Breast epithelium (tissue), 4 donors: Measurements from ENCODE around the gene CRYGD. TPM values are rescaled to one million over a fixed set of nuclear protein-coding genes. Genes with fewer than 3 reads are reported as not detected.
"Not testable (repeated sequence)": the region's sequence is repeated elsewhere in the genome, so short reads cannot be mapped to it uniquely, and the experiment has no call there.

ENCODE experiments used
- DNase-seq, 2 donors: peaks; one replicate each; pipeline ENCODE4 v3.0.0-alpha.2; 2019; ENCODE audit warnings: low spot score in 2 of 2
- H3K27ac ChIP-seq, 2 donors: fragments of 200-600 bp; sonication (generic) in 1 of 2; one replicate each; pipeline ENCODE4 v1.5.1; 2016 to 2019; ENCODE audit warnings: mild to moderate bottlenecking in 1 of 2
- H3K27me3 ChIP-seq, 2 donors: fragments of 200-600 bp; sonication (generic) in 1 of 2; one replicate each; pipeline versions ENCODE4 v1.5.1 to v1.6.0; 2017 to 2019; ENCODE audit warnings: control low read depth in 1 of 2, mild to moderate bottlenecking in 1 of 2
- H3K36me3 ChIP-seq: fragments of 200-600 bp; one replicate; pipeline ENCODE4 v1.5.1; 2019
- H3K4me1 ChIP-seq, 2 donors: fragments of 200-600 bp; sonication (generic); one replicate each; pipeline ENCODE4 v1.5.1; 2016 to 2019; ENCODE audit warnings: control low read depth in 1 of 2
- H3K4me3 ChIP-seq, 3 donors: fragments of 200-600 bp; sonication (generic); 1 replicate in 2 of 3; 2 replicates in 1 of 3; pipeline ENCODE4 v1.5.1; 2016 to 2019; ENCODE audit warnings: mild to moderate bottlenecking in 3 of 3, moderate library complexity in 2 of 3
- H3K9me3 ChIP-seq, 2 donors: fragments of 200-600 bp; sonication (generic) in 1 of 2; one replicate each; pipeline ENCODE4 v1.5.1; 2016 to 2019; ENCODE audit warnings: control low read depth in 1 of 2
- CTCF ChIP-seq, 3 donors: fragments of 450-650 bp; IDR thresholded peaks; one replicate each; pipeline ENCODE4 v1.5.1; 2016 to 2017; ENCODE audit warnings: antibody characterized with exemption in 3 of 3, mild to moderate bottlenecking in 3 of 3, moderate library complexity in 3 of 3
- POLR2A ChIP-seq: fragments of 450-650 bp; IDR thresholded peaks from one replicate; pipeline ENCODE4 v1.6.1; 2016; ENCODE audit warnings: antibody characterized with exemption, mild to moderate bottlenecking, moderate library complexity
- POLR2AphosphoS5 ChIP-seq, 3 donors: sonication (generic); formaldehyde crosslinking; IDR thresholded peaks; one replicate each; pipeline ENCODE4 v1.6.1; 2017; ENCODE audit warnings: antibody characterized with exemption in 3 of 3
- intact Hi-C: fragments of 100-400 bp; cut with DNase I; formaldehyde crosslinking; loops from one replicate; pipeline ENCODE4 v1.15.1; 2023; ENCODE audit warnings: low total_unique reads
- total RNA-seq, 3 donors: library from RNA; depleted of rRNA; stranded (reverse); fragments of >200 nt; gene quantifications; one replicate each; pipeline ENCODE4 v1.1.0, GENCODE V29; 2016

CRYGD gene
- total RNA-seq, 3 donors from 2014 or later, result not detected

GRCh38 chr2:208147008-208147407 is 22.7 kb upstream of the CRYGD start:
- no peak for DNase-seq
- no peaks in the 10 kb centered on the region for H3K36me3 ChIP-seq
- H3K27ac ChIP-seq, result no peak overlapping the region
- intact Hi-C loops, result no loop called here
- H3K4me3 ChIP-seq, result no peak overlapping the region
- peaks cover 0 to 6% of the 10 kb centered on the region in 2 donors for H3K9me3 ChIP-seq
- no peaks in the 10 kb centered on the region for H3K4me1 ChIP-seq
- no peaks in the 10 kb centered on the region for H3K27me3 ChIP-seq
- TF ChIP-seq CTCF (IDR thresholded peaks at IDR 0.05) (no peak), POLR2AphosphoS5 (IDR thresholded peaks at IDR 0.05) (no peak), POLR2A (no peak)

DNA sequence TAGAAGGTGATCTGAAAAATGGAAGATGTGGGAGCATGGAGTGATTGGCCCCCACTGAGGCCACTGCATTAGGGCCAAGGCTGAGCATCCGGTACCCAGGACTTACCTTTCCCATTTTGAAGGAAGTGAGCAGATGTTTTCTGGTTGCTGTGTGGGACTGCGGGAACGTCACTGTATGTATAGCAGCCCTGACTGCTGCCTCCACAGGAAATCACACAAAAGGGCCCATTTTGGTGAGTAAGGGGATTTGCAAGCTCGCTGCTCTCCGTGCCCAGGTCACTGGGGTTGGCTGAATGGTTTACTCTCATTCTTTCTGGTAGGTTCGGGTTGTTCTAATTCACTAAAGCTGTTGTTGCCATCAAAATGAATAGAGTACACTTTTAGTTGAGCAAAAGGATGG is 21.7 kb upstream of the CRYGD start, which contains the start of gene CRYGB:
Gene CRYGB, minus strand, starts transcription at position 153 of the 400 bp plus-strand sequence. Its CDS starts 38 bp downstream, at position 115.
- Histone ChIP-seq H3K36me3 (no peaks in the 10 kb centered on the region), H3K4me3 (no peak within 1 kb of the TSS), H3K27me3 (no peaks in the 10 kb centered on the region), H3K27ac (no peak within 1 kb of the TSS), H3K4me1 (no peaks in the 10 kb centered on the region), H3K9me3 (no peaks in the 10 kb centered on the region)
- TF ChIP-seq POLR2AphosphoS5 (IDR thresholded peaks at IDR 0.05), result no peak
- no peak for TF ChIP-seq CTCF (IDR thresholded peaks at IDR 0.05)
- no peak for TF ChIP-seq POLR2A
- intact Hi-C loops, result no loop called here
- no peak for DNase-seq

DNA sequence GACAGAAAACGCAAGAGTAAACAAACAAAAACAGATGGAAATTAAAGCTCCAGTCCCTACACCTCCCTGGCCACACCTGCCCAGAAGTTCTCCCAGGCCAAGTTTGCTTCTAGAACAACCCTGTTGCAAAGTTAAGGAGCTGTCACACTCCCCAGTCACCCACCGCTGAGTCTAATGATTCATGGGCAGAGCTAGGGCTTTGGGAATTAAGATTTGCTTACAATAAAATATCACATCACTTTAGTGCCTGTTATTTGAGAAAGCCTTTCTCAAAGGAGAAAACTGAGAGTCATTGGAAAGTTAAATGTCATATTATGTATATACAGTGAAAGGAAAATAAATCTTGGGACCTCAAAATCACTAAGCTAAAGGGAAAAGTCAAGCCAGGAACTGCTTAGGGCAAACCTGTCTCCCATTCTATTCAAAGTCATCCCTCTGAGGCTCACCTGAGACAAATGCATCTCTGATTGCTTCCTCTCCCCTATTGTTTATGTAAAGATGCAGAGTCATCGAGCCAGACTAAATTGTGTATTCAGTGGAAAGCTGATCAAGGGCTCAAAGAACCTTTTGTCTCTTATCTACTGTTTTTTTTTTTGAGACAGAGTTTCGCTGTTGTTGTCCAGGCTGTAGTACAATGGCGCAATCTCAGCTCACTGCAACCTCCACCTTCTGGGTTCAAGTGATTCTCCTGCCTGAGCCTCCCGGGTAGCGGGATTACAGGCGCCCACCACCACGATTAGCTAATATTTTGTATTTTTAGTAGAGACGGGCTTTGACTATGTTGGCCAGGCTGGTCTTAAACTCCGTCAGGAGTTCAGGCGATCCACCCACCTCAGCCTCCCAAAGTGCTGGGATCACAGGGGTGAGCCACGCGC is 18.8 kb upstream of the CRYGD start:
- Histone ChIP-seq H3K27ac (no peak overlapping the region), H3K4me3 (no peak overlapping the region), H3K36me3 (no peaks in the 10 kb centered on the region), H3K9me3 (no peaks in the 10 kb centered on the region), H3K4me1 (no peaks in the 10 kb centered on the region), H3K27me3 (no peaks in the 10 kb centered on the region)
- no peak for DNase-seq
- no peak for TF ChIP-seq CTCF (IDR thresholded peaks at IDR 0.05)
- no peak for TF ChIP-seq POLR2AphosphoS5 (IDR thresholded peaks at IDR 0.05)
- TF ChIP-seq POLR2A, result no peak
- intact Hi-C loops, result no loop called here

- intact Hi-C loops, result no loop called here
- H3K9me3 ChIP-seq, result no peaks in the 10 kb centered on the region
- H3K27me3 ChIP-seq, result no peaks in the 10 kb centered on the region
- H3K4me1 ChIP-seq, result no peaks in the 10 kb centered on the region
- no peak overlapping the region for H3K4me3 ChIP-seq
- TF ChIP-seq POLR2A (no peak), POLR2AphosphoS5 (IDR thresholded peaks at IDR 0.05) (no peak), CTCF (IDR thresholded peaks at IDR 0.05) (no peak)
- H3K36me3 ChIP-seq, result no peaks in the 10 kb centered on the region
- DNase-seq, result no peak
- H3K27ac ChIP-seq, result no peak overlapping the region
Observed at GRCh38 chr2:208142240-208142924, 18.1 kb upstream of the CRYGD start.

DNA sequence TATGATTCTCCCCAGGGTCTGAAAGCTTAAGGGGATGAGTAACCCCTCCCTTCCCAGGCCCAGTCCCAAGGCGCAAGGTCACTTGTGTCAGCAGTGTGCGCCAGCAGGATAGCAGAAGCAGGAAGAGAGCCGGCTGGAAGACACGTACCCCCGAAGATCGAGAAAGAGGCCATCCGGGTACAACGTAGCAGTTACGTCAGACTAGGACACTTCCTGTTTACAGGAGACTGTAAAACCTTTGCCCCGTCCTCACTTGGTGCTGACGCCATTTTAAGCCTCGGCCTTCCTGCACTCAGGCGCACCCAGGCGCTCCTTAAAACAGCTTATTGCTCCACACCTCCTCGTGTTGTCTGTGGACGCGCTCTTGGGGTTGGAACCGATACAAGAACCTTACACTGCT is 15.1 kb upstream of the CRYGD start:
- Histone ChIP-seq H3K4me1 (no peaks in the 10 kb centered on the region), H3K36me3 (no peaks in the 10 kb centered on the region), H3K27me3 (no peaks in the 10 kb centered on the region), H3K9me3 (no peaks in the 10 kb centered on the region), H3K27ac (no peak overlapping the region), H3K4me3 (no peak overlapping the region)
- DNase-seq, result no peak
- intact Hi-C loops, result no loop called here
- TF ChIP-seq POLR2A (no peak), POLR2AphosphoS5 (IDR thresholded peaks at IDR 0.05) (no peak), CTCF (IDR thresholded peaks at IDR 0.05) (no peak)

GRCh38 chr2:208138334-208138733 is 14.0 kb upstream of the CRYGD start:
- intact Hi-C loops, result loop anchor here (1.0 kb wide), 1 partner anchor 14 kb away; no protein-coding TSS in a partner anchor
- not testable (repeated sequence) for H3K4me3 ChIP-seq, H3K9me3 ChIP-seq, H3K27me3 ChIP-seq, H3K27ac ChIP-seq, H3K4me1 ChIP-seq, DNase-seq, H3K36me3 ChIP-seq
